Measurements from ENCODE around the gene KCNQ5. TPM values are rescaled to one million over a fixed set of nuclear protein-coding genes. Genes with fewer than 3 reads are reported as not detected.

Gene KCNQ5
- total and polyA plus RNA-seq, 2 of the 8 experiments (the other 6 are each of a cell fraction or from before 2014, with no cell fraction given), result 0.83 to 1.2 TPM

GRCh38 chr6:72855471-72855870 lies 233.6 kb downstream of the KCNQ5 start:
- H3K4me2 ChIP-seq (ENCODE audit: insufficient read depth in 1 of 2, low read depth in 2 of 2, low read length in 2 of 2), result no peak overlapping the region
- POLR2A ChIA-PET (ENCODE audit: partially characterized antibody), result no interaction called here
- no peak for TF ChIP-seq CBX5 (IDR thresholded peaks at IDR 0.05; ENCODE audit: low read depth, low read length)
- TF ChIP-seq TCF12 (IDR thresholded peaks at IDR 0.05; ENCODE audit: low read depth, low read length), result no peak

More at GRCh38 chr6:72855471-72855870, 233.6 kb downstream of the KCNQ5 start:
- Histone ChIP-seq H2BK12ac (ENCODE audit: low read depth, low read length) (no peak overlapping the region), H3K4me1 (replicated peaks in 1 of 4; ENCODE audit: control insufficient read depth in 3 of 4, insufficient read depth in 4 of 4, low read length in 3 of 4) (0 out of 7 replicates have a peak, but pooled peaks cover 0 to 3% (median 0%) of the 10 kb centered on the region in 4 experiments), H3K18ac (ENCODE audit: extremely low read depth, low read length) (no peak overlapping the region), H4K5ac (ENCODE audit: insufficient read length, low read depth, low read length) (no peak overlapping the region), H3K23ac (ENCODE audit: insufficient read length) (no peak overlapping the region), H3K79me1 (ENCODE audit: low read depth, low read length) (no peaks in the 10 kb centered on the region), H3K9me3 (ENCODE audit: insufficient read depth in 2 of 2, low read depth in 1 of 2, low read length in 1 of 2) (no peaks in the 10 kb centered on the region), H2BK15ac (ENCODE audit: low read length) (no peak overlapping the region), H3K4ac (replicated peaks; ENCODE audit: insufficient read length, low read depth, low read length) (no peak overlapping the region), H2BK5ac (ENCODE audit: low read depth, low read length) (no peak overlapping the region), H3K9ac (replicated peaks in 1 of 4; ENCODE audit: extremely low read depth in 1 of 4, low read depth in 3 of 4, low read length in 3 of 4) (no peak overlapping the region), H2AFZ (ENCODE audit: low read length) (no peak overlapping the region), H2AK5ac (ENCODE audit: low read depth, low read length) (no peak overlapping the region), H4K8ac (ENCODE audit: extremely low read depth, insufficient read depth, low read length) (no peak overlapping the region), H3K27ac (ENCODE audit: low read depth, low read length) (no peak overlapping the region), H4K91ac (replicated peaks; ENCODE audit: insufficient read length, low read length) (no peak overlapping the region), H3K23me2 (ENCODE audit: low read depth, low read length) (no peaks in the 10 kb centered on the region), H3K79me2 (ENCODE audit: control insufficient read depth in 1 of 2, insufficient read depth in 2 of 2, low read length in 2 of 2) (no peaks in the 10 kb centered on the region), H3K56ac (replicated peaks; ENCODE audit: insufficient read length, low read depth, low read length) (no peak overlapping the region), H2BK20ac (ENCODE audit: low read length) (no peak overlapping the region), H3K4me3 (ENCODE audit: extremely low read depth in 1 of 4, insufficient read depth in 2 of 4, low read depth in 3 of 4, low read length in 4 of 4) (no peak overlapping the region), H4K20me1 (replicated peaks in 1 of 2; ENCODE audit: control insufficient read depth in 1 of 2, insufficient read depth in 2 of 2, low read length in 2 of 2) (no peaks in the 10 kb centered on the region), H2BK120ac (replicated peaks; ENCODE audit: low read depth, low read length) (no peak overlapping the region), H3K27me3 (replicated peaks in 1 of 4; ENCODE audit: control insufficient read depth in 3 of 4, extremely low read depth in 1 of 4, insufficient read depth in 3 of 4, low read length in 3 of 4) (no peaks in the 10 kb centered on the region), H3K14ac (ENCODE audit: insufficient read length) (no peak overlapping the region), H3K36me3 (ENCODE audit: control insufficient read depth in 2 of 4, insufficient read depth in 4 of 4, low read length in 3 of 4) (no peaks in the 10 kb centered on the region)
- FAIRE-seq, result no peak
- CTCF ChIA-PET (ENCODE audit: partially characterized antibody), result no interaction called here
- WGBS, 2 experiments (ENCODE audit: extremely low coverage in 1 of 2, insufficient coverage in 1 of 2, insufficient read length in 1 of 2, insufficient replicate concordance in 2 of 2, low coverage in 1 of 2, low lambda C conversion rate in 2 of 2, missing lambda C conversion rate in 1 of 2), result 91% methylated on average over 2 of the region's 2 CpGs; no CpG with 5 or more reads in 1 of the 2 experiments
- DNase-seq (ENCODE audit: low read depth in 1 of 2, low spot score in 2 of 2), result no peak

All from H1 (cell line).